Stimulated activated CD8-positive, alpha-beta memory T cell treated with anti-CD3 and anti-CD28 coated beads, Interleukin-7, amount 100 ng/mL, for 4 hours (primary cell): ENCODE results near the gene TTC3.
"Not testable (repeated sequence)": the region's sequence is repeated elsewhere in the genome, so short reads cannot be mapped to it uniquely, and the experiment has no call there.

ENCODE experiments used
- DNase-seq, 2 donors: peaks; one replicate each; pipeline ENCODE4 v3.0.0-alpha.2; 2020; ENCODE audit warnings: low read depth in 2 of 2

The TTC3 gene

GRCh38 chr21:37095821-37096220, 22.8 kb downstream of the TTC3 start:
- DNase-seq: no peak

GRCh38 chr21:37098751-37099150, 25.7 kb downstream of the TTC3 start:
- no peak for DNase-seq

GRCh38 chr21:37100316-37100715, 27.3 kb downstream of the TTC3 start:
- no peak for DNase-seq

- DNase-seq: no peak
Observed at GRCh38 chr21:37101384-37101783, 28.3 kb downstream of the TTC3 start.

GRCh38 chr21:37102746-37103145, 29.7 kb downstream of the TTC3 start:
- DNase-seq: not testable (repeated sequence)

GRCh38 chr21:37106998-37107397, 33.9 kb downstream of the TTC3 start:
- DNase-seq: no peak

GRCh38 chr21:37111029-37111428, 38.0 kb downstream of the TTC3 start:
- not testable (repeated sequence) for DNase-seq

- DNase-seq: not testable (repeated sequence)
Observed at GRCh38 chr21:37114301-37114700, 41.2 kb downstream of the TTC3 start.

- not testable (repeated sequence) for DNase-seq
Observed at GRCh38 chr21:37116459-37116858, 43.4 kb downstream of the TTC3 start.

- DNase-seq: no peak
Observed at GRCh38 chr21:37117204-37117603, 44.1 kb downstream of the TTC3 start.

- DNase-seq: no peak
Observed at GRCh38 chr21:37118187-37118826, 45.3 kb downstream of the TTC3 start.

- no peak for DNase-seq
Observed at GRCh38 chr21:37119421-37120218, 46.6 kb downstream of the TTC3 start.

- DNase-seq: no peak
Observed at GRCh38 chr21:37128076-37128475, 55.0 kb downstream of the TTC3 start.

GRCh38 chr21:37130971-37131370, 57.9 kb downstream of the TTC3 start:
- no peak for DNase-seq

- DNase-seq: no peak
Observed at GRCh38 chr21:37136261-37136660, 63.2 kb downstream of the TTC3 start.

- DNase-seq: no peak
Observed at GRCh38 chr21:37136744-37137143, 63.7 kb downstream of the TTC3 start.

- DNase-seq: no peak
Observed at GRCh38 chr21:37139154-37139553, 66.1 kb downstream of the TTC3 start.

- no peak for DNase-seq
Observed at GRCh38 chr21:37139902-37140301, 66.8 kb downstream of the TTC3 start.

GRCh38 chr21:37143392-37143791, 70.3 kb downstream of the TTC3 start:
- DNase-seq: not testable (repeated sequence)

GRCh38 chr21:37145635-37146111, 72.6 kb downstream of the TTC3 start:
- no peak for DNase-seq

GRCh38 chr21:37146320-37147235, 73.5 kb downstream of the TTC3 start:
- no peak for DNase-seq

- no peak for DNase-seq
Observed at GRCh38 chr21:37149411-37149810, 76.4 kb downstream of the TTC3 start.
